Caco-2 (cell line): ENCODE measurements around the gene ANKAR. TPM values are rescaled to one million over a fixed set of nuclear protein-coding genes. Genes with fewer than 3 reads are reported as not detected.
"Not testable (repeated sequence)": the region's sequence is repeated elsewhere in the genome, so short reads cannot be mapped to it uniquely, and the experiment has no call there.

ENCODE experiments used
- BruUV-seq: library from RNA; stranded (reverse); fragments of 400-500 nt; replicated peaks from 2 replicates; lab custom pipeline; 2021; lab: Mats Ljungman, UMichigan
- CTCF ChIA-PET: fragments of 300-600 bp; sonication (Branson Sonifier 250); formaldehyde crosslinking; loops from one replicate; lab custom pipeline; 2022; ENCODE audit warnings: antibody characterized with exemption; lab: Charles Lee
- POLR2A ChIA-PET: fragments of 300-600 bp; sonication (Branson Sonifier 250); formaldehyde crosslinking; loops from one replicate; lab custom pipeline; 2022; ENCODE audit warnings: antibody characterized with exemption; lab: Charles Lee
- DNase-seq, 2 experiments: peaks; one replicate each; pipeline versions ENCODE4 v3.0.0 to v3.0.0-alpha.2; 2020 to 2022
- H3K27me3 ChIP-seq: replicated peaks from 2 replicates; pipeline ENCODE4 v1.6.0; 2011; ENCODE audit warnings: low read length; ENCODE audit not compliant: control insufficient read depth, insufficient read depth
- H3K36me3 ChIP-seq: 2 replicates; pipeline ENCODE4 v1.5.1; 2011; ENCODE audit warnings: low read length; ENCODE audit not compliant: control insufficient read depth, insufficient read depth
- H3K4me1 ChIP-seq: fragments of 250-450 bp; sonication (Bioruptor Pico); 2 replicates; pipeline ENCODE4 v1.5.1; 2020; ENCODE audit warnings: mild to moderate bottlenecking
- H3K4me3 ChIP-seq: 2 replicates; pipeline ENCODE4 v1.5.1; 2011; ENCODE audit warnings: low read depth, mild to moderate bottlenecking, control low read depth, low read length
- H3K9me3 ChIP-seq: fragments of 250-450 bp; sonication (Bioruptor Pico); 2 replicates; pipeline ENCODE4 v1.5.1; 2020; ENCODE audit warnings: mild to moderate bottlenecking, moderate library complexity
- H3K27ac Mint-ChIP-seq: one replicate; pipeline ENCODE4 v1.8.0; 2022; ENCODE audit warnings: mixed read lengths; ENCODE audit not compliant: unreplicated experiment
- H3K27me3 Mint-ChIP-seq: one replicate; pipeline ENCODE4 v1.8.0; 2022; ENCODE audit warnings: mixed read lengths; ENCODE audit not compliant: insufficient read depth, unreplicated experiment
- H3K36me3 Mint-ChIP-seq: one replicate; pipeline ENCODE4 v1.8.0; 2022; ENCODE audit warnings: mild to moderate bottlenecking, mixed read lengths; ENCODE audit not compliant: insufficient read depth, unreplicated experiment
- H3K4me1 Mint-ChIP-seq: one replicate; pipeline ENCODE4 v1.8.0; 2022; ENCODE audit warnings: low read depth, mixed read lengths; ENCODE audit not compliant: unreplicated experiment
- H3K4me3 Mint-ChIP-seq: one replicate; pipeline ENCODE4 v1.8.0; 2022; ENCODE audit warnings: mild to moderate bottlenecking, moderate library complexity, mixed read lengths; ENCODE audit not compliant: unreplicated experiment
- H3K9me3 Mint-ChIP-seq: one replicate; pipeline ENCODE4 v1.8.0; 2022; ENCODE audit warnings: mixed read lengths; ENCODE audit not compliant: unreplicated experiment
- intact Hi-C: fragments of 100-400 bp; cut with micrococcal nuclease; formaldehyde crosslinking; loops from one replicate; pipeline ENCODE4 v1.10.0; 2022; ENCODE audit not compliant: unreplicated experiment
- total RNA-seq: library from RNA; stranded (reverse); gene quantifications from 2 replicates; pipeline ENCODE4 v1.2.3, GENCODE V29; 2022
- TF ChIP-seq, protein P1 (sequence below), 2 experiments: fragments of 200-600 bp in 1 of 2; IDR thresholded peaks; 1 replicate in 1 of 2; 2 replicates in 1 of 2; pipeline versions ENCODE4 v1.5.1 to v1.8.0; 2011 to 2022; ENCODE audit warnings: antibody characterized with exemption in 1 of 2, control low read depth in 1 of 2, inconsistent platforms in 1 of 2, low read depth in 1 of 2, low read length in 1 of 2, mild to moderate bottlenecking in 1 of 2, moderate library complexity in 1 of 2; ENCODE audit not compliant: insufficient read depth in 1 of 2, severe bottlenecking in 1 of 2, unreplicated experiment in 1 of 2

ANKAR gene
- total RNA-seq, 1 experiment from 2014 or later = 4.7 TPM

DNA sequence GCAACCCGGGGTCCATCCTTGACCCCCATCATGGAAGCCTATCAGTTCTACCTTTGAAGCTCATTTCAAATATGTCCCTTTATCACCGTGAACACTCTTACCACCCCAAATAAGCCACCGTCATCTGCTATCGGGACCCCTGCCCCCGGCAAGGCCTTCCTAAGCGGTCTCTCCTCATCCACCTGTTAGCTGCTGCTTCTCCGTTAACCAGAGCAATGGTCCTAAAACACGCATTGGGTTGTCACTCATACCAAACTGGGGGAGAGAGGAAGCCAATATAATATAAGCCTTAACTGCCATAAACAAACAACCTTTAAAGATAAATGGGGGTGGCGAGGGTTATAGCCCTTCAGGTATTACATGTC lies 12.5 kb upstream of the ANKAR start:
- Mint-ChIP-seq H3K27me3 (no peaks in the 10 kb centered on the region), H3K4me3 (no peak overlapping the region), H3K36me3 (peaks cover 11% of the 10 kb centered on the region), H3K4me1 (no peaks in the 10 kb centered on the region), H3K9me3 (no peaks in the 10 kb centered on the region), H3K27ac (no peak overlapping the region)
- H3K4me1 ChIP-seq = peaks cover 22% of the 10 kb centered on the region
- no peaks in the 10 kb centered on the region for H3K36me3 ChIP-seq
- CTCF ChIA-PET = interaction anchor here (1.6 to 1.9 kb wide), 2 partner anchors 10 to 101 kb away, joined by 6 to 13 read pairs; partner anchors contain the start of gene OSGEPL1
- intact Hi-C loops = loop anchor here (1.0 to 5.0 kb wide), 9 partner anchors 12 to 520 kb away; partner anchors contain the start of genes ANKAR, ORMDL1, OSGEPL1 and PMS1
- POLR2A ChIA-PET = no interaction called here
- TF ChIP-seq, protein P1, sequence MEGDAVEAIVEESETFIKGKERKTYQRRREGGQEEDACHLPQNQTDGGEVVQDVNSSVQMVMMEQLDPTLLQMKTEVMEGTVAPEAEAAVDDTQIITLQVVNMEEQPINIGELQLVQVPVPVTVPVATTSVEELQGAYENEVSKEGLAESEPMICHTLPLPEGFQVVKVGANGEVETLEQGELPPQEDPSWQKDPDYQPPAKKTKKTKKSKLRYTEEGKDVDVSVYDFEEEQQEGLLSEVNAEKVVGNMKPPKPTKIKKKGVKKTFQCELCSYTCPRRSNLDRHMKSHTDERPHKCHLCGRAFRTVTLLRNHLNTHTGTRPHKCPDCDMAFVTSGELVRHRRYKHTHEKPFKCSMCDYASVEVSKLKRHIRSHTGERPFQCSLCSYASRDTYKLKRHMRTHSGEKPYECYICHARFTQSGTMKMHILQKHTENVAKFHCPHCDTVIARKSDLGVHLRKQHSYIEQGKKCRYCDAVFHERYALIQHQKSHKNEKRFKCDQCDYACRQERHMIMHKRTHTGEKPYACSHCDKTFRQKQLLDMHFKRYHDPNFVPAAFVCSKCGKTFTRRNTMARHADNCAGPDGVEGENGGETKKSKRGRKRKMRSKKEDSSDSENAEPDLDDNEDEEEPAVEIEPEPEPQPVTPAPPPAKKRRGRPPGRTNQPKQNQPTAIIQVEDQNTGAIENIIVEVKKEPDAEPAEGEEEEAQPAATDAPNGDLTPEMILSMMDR (IDR thresholded peaks at IDR 0.05; ENCODE audit: insufficient read depth in 1 of 2, low read depth in 1 of 2, low read length in 1 of 2, severe bottlenecking in 1 of 2, unreplicated experiment in 1 of 2) = no peak
- BruUV-seq = no TSS peak
- peak overlapping the region; percentile 67 for H3K4me3 ChIP-seq
- no peaks in the 10 kb centered on the region for H3K27me3 ChIP-seq
- no peaks in the 10 kb centered on the region for H3K9me3 ChIP-seq
- no peak for DNase-seq

DNA sequence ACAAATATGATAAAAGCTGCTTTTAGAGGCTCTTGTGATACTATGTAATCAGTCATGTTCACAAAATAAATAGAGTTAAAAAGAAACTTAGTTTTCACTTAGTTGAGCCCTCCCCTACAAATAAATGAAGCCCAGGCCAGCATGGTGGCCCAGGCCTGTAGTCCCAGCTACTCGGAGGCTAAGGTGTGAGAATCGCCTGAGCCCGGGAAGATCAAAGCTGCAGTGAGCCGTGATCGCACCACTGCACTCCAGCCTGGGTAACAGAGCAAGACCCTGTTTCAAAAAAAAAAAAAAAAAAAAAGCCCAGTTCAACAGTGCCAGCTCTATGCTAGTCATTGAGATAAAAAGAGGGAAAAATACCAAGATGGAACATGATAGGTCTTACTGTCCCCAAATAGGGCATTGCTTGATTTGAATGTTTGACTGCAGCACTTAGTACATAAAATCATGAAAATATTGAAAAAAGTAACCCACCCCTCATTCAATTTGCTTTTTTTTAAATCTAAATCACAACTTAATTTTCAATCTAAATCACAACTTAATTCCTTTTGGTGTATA lies 11.7 kb upstream of the ANKAR start:
- Mint-ChIP-seq H3K36me3 (peaks cover 19% of the 10 kb centered on the region), H3K4me3 (no peak overlapping the region), H3K9me3 (no peaks in the 10 kb centered on the region), H3K4me1 (no peaks in the 10 kb centered on the region), H3K27ac (no peak overlapping the region), H3K27me3 (no peaks in the 10 kb centered on the region)
- ChIA-PET CTCF (interaction anchor here (0.7 kb wide), 1 partner anchor 36 kb away, joined by 7 read pairs; no protein-coding TSS in a partner anchor), POLR2A (no interaction called here)
- no TSS peak for BruUV-seq
- Histone ChIP-seq H3K4me1 (peaks cover 17% of the 10 kb centered on the region), H3K9me3 (no peaks in the 10 kb centered on the region), H3K36me3 (no peaks in the 10 kb centered on the region; the same call in 1 of the 2 replicates), H3K4me3 (peak overlapping the region; percentile 67), H3K27me3 (no peaks in the 10 kb centered on the region)
- no peak for DNase-seq
- TF ChIP-seq, protein P1 (IDR thresholded peaks at IDR 0.05; ENCODE audit: insufficient read depth in 1 of 2, low read depth in 1 of 2, low read length in 1 of 2, severe bottlenecking in 1 of 2, unreplicated experiment in 1 of 2) = no peak
- intact Hi-C loops = loop anchor here (5.0 kb wide), 2 partner anchors 120 to 520 kb away; partner anchors contain the start of genes ORMDL1 and PMS1

DNA sequence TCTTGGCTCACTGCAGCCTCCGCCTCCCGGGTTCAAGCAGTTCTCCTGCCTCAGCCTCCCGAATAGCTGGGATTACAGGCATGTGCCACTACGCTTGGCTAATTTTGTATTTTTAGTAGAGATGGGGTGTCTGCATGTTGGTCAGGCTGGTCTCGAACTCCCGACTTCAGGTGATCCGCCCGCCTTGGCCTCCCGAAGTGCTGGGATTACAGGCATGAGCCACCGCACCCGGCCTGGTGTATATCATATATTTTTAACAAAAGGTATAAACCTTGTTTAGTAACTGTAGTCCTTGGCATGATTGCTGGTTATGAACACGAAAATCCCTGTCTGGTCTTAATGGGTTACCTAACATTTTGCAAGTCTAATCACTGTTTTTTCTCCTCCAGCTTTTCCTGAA lies 11.2 kb upstream of the ANKAR start:
- H3K27me3 ChIP-seq, CTCF ChIA-PET, H3K4me1 Mint-ChIP-seq, H3K4me3 Mint-ChIP-seq, H3K27ac Mint-ChIP-seq, H3K27me3 Mint-ChIP-seq, H3K9me3 Mint-ChIP-seq, H3K9me3 ChIP-seq, DNase-seq, POLR2A ChIA-PET, BruUV-seq, H3K4me3 ChIP-seq, H3K36me3 ChIP-seq: not testable (repeated sequence)
- intact Hi-C loops = loop anchor here (5.0 kb wide), 2 partner anchors 119 to 519 kb away; partner anchors contain the start of genes ORMDL1 and PMS1
- H3K36me3 Mint-ChIP-seq = peaks cover 23% of the 10 kb centered on the region
- peaks cover 11% of the 10 kb centered on the region for H3K4me1 ChIP-seq
